GM20000 (cell line): Measurements from ENCODE around the gene SLC1A2.
A peak's percentile ranks its signal among the peaks of the same experiment; 100 is the strongest.

ENCODE experiments used
- DNase-seq: peaks from one replicate; pipeline ENCODE4 v3.0.0; 2012; ENCODE audit warnings: low spot score
- TF ChIP-seq, protein P1 (sequence below): IDR thresholded peaks from 2 replicates; pipeline ENCODE4 v1.5.1; 2012; ENCODE audit warnings: mild to moderate bottlenecking, control low read depth; ENCODE audit errors: extremely low read depth, missing control alignments

The SLC1A2 gene

DNA sequence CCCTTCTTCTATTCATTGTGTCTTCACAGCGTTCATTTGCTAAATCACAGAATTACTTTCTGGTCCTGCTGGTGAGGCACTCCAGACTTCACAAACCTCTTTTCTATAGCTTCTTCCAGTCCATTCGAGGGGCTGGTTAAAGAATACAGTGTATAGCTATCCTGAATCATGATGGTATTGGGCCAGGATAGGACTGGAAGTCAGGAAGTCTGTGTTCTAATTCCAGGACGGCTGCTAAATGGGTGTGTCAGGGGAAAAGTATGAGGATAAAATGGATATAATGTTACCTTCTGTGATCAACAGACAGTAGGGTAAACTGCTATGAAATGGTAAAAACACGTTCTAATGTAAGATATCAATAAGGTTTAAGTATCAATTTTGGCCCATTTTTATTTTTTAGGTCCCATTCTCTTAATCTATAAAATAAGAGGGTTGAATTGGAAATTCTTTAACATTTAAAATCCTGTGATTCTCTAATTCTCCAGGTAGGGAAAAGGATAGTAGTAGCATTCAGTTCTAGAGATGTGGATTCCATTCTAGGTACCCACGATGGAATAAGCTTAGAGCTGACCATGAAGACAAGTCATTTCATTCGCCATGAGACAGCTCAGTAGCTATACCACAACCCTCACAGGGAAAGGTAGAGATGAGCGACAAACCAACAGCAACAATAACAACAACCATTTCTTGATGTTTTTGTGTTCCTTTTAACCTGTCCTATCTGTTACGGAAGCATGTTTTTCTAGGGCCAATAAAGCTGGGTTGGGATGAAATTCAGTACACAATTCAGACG, 96.1 kb downstream of the SLC1A2 start:
- DNase-seq: no peak
- TF ChIP-seq, protein P1, sequence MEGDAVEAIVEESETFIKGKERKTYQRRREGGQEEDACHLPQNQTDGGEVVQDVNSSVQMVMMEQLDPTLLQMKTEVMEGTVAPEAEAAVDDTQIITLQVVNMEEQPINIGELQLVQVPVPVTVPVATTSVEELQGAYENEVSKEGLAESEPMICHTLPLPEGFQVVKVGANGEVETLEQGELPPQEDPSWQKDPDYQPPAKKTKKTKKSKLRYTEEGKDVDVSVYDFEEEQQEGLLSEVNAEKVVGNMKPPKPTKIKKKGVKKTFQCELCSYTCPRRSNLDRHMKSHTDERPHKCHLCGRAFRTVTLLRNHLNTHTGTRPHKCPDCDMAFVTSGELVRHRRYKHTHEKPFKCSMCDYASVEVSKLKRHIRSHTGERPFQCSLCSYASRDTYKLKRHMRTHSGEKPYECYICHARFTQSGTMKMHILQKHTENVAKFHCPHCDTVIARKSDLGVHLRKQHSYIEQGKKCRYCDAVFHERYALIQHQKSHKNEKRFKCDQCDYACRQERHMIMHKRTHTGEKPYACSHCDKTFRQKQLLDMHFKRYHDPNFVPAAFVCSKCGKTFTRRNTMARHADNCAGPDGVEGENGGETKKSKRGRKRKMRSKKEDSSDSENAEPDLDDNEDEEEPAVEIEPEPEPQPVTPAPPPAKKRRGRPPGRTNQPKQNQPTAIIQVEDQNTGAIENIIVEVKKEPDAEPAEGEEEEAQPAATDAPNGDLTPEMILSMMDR: no peak

DNA sequence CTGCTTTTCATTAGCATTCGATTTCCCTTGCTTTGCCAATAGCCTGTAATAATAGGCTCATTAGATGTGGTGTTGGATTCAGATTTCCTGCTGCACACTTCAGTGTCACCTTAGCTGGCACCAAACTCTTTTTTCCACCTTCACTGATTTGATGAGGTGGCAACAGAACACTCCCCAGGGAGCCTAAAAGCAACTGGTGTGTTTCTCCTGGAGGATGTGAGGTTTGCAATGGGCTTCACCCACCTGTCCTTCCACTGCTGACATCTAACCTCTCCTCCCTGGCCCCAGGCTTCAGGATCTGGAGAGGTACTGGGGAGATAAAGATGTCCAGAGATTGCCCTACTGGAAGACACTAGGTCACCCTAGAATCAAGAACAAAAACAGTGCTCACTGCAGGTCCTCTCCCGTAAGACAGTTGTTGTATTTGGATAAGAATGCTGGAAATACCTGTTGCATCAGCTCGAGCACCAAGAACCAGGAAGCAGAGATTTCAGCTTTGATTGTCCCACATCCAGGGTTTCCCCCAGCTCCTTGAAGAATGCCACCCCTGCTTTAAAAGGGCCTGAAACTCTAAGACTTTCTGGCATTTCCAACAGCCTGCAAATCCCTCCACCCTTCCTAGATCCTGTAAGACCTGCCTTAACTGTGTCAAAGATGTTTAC, 96.9 kb downstream of the SLC1A2 start:
- no peak for DNase-seq

DNA sequence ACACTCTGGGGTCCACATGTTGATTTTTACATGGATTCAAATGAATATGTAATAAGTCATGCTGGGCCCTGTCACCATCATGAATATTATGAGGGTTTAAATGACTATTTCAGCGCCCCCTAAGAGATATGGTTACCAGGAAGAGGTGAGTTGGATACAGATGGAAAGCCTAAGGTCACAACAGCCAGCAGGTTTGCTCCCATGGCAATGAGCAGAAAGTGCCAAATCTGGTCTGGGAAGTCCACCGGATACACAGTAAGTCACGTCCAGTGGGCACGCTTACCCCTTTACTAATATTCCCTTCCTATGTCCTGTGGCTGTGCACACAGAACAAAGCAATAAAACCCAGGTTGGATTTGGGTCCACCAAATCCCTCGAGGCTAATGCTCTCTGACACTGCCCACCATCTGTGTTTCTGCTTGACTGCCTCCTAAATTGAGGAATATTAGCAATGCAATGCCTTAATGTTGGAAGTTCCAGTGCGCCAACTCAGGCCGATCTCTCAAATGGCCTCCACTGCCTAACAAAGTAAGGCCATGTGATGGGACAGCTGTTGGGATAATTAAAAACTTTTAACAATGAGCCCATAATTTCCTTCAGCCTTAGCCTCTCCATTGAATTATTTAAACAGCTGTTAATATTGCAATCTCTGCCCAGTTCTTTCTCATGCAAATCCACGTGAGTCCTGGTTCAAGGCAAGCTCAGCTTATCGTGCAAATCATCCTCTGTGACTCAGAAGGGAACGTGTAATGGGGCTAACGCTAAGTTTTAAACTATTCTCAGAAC, 97.6 kb downstream of the SLC1A2 start:
- DNase-seq: no peak
- TF ChIP-seq, protein P1: no peak

More for the DNA sequence above, 96.9 kb downstream of the SLC1A2 start:
- TF ChIP-seq, protein P1: no peak

DNA sequence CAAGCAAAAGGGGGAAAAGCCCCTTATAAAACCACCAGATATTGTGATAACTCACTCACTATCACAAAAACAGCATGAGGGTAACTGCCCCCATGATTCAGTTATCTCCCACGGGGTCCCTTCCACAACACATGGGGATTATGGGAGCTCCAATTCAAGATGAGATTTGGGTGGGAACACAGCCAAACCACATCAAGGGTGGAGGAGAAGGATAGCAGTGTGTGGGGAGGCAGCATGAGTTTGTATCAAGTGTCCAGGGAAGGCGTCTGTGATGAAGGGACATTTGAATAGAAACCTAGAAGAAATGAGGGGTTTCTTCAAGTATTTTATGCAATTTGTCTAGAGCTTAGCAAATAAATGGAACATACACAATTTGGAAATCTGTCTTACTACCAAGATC, 98.2 kb downstream of the SLC1A2 start:
- DNase-seq: no peak
- TF ChIP-seq, protein P1: no peak

DNA sequence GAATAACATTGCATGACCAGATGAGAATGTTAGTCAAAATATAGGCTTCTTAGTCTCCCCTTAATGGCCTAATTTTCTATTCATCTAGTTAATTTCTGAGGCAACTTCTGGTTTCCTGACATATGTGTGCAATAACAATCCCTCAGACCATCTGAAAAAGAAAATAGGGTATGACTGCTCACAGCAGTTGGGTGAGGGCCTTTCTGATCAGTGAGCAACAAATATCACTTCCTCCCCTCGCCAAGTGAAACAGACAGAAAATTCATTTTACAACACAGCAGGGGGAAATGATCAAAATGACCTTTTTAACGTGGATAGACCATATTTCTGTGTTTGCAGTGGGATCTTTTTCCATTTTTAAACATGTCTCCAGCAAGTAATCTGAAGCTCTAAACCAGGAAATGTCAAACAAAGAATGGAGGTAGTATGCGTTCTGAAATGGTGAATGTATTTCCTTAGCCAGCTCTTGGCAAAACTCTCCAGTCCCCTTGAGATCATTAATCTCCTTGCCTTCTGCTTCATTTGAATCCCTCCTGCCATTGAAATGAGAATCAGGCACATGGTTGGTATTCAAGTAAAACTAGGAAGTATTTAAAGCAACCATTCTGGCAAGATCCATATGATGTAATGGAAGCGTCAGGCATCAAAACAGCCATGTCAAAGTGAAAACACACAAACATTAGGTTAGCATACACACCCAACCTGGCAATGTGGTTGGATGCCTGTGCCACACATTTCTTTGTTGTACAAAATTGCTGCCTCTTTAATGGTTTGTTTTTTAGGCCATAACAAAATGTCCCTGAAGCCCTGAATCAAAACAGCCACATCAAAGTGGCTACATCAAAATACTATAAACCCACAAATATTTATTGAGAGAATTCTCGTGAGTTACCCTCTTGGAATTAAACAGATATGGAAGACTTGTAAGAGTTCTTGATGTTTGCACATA, 100.1 kb downstream of the SLC1A2 start:
- peak; percentile 21 for DNase-seq
- TF ChIP-seq, protein P1: no peak

DNA sequence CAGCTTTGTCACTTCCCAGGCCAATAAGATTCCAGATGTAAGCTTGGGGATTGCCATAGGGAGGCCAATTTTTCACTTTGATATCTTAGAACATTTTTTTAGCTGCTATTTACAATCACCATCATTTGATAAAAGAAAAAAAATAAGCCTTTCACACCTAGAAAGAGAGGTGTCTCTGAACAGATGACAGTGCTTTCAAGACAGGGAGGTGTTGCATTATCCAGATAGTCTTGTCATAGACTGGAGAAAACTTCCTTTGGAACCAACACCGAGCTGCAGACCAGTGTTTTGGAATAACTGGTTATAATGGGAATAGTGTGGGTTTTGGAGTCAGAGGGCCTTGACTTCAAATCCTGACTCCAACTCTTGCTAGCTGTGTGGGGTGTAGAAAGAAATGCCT, 101.0 kb downstream of the SLC1A2 start:
- DNase-seq: no peak
- TF ChIP-seq, protein P1: no peak
